HG02588 (cell line): ENCODE measurements around the gene ACAP2.
A peak's percentile ranks its signal among the peaks of the same experiment; 100 is the strongest.

Experiments used
- ATAC-seq: cut with Tn5 transposase; IDR thresholded peaks from one replicate; pipeline ENCODE4 v1.9.1; 2021; ENCODE audit warnings: mild to moderate bottlenecking, moderate library complexity; ENCODE audit not compliant: unreplicated experiment

The ACAP2 gene

GRCh38 chr3:195263193-195263924 lies 179.5 kb downstream of the ACAP2 start:
- no peak for ATAC-seq

DNA sequence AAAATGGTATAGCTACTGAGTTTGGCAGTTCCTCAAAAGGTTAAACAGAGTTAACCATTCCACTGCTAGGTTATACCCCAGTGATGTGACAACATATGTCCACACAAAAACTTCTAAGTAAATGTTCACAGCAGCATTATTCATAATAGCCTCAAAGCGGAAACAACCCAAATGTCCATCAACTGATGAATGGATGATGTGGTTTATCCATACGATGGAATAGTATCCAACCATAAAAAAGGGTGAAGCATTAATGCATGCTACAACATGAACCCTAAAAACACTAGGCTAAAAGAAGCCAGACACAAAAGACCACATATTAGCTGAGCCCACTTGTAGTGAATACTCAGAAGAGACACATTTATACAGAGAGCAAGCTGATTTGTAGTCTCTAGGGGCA lies 180.9 kb downstream of the ACAP2 start:
- no peak for ATAC-seq

- no peak for ATAC-seq
Measured at GRCh38 chr3:195260280-195260905, 182.4 kb downstream of the ACAP2 start.

- ATAC-seq: peak; percentile 71
Measured at GRCh38 chr3:195259475-195260279, 183.1 kb downstream of the ACAP2 start.

GRCh38 chr3:195259154-195259474 lies 183.7 kb downstream of the ACAP2 start:
- ATAC-seq: peak; percentile 4

- no peak for ATAC-seq
Measured at GRCh38 chr3:195258449-195259153, 184.2 kb downstream of the ACAP2 start.

DNA sequence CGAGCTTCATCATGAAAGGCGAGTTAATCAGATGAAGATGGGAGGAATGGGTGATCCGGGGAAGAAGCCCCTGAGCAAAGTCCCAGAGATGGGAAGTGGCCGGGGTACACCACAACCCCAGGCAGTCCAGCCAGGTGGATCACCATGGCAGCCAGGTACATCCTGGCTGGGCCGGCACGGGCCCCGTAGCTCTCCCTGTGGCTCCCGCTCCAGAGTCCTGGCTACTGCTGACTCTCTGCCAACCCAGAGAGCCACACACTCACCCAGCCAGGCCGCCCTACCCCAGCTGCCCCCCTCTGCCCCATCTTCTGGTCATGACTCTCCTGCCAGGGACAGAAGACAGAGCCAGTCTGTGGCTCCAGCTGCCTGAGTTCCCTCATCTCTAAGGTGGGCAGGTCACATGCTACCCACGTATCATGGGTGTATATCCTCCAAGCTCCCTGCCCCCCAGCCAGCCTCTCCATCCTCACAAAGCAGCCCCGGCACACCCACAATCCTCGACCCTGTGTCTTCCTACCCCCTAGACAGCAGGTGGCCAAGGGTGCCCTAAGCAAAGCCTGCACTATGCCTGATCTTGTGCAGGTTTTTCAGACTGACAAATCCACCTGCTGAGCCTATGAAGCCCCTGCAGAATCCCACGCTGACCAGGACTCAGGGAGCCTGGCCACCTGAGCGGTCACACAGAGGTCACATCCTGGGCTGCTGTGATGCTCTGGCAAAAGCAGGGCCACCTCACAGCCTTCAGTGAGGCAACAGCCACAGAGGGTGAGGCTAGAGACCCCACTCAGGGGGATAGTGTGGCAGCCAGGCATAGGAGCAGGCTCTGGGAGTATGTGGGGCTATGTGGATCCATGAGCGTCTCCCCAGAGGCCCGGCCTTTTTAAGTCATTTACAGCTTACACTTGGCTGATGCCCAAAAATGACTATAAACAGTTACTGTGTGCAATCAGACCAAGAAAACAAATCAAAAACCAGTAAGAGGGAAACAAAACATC lies 185.1 kb downstream of the ACAP2 start:
- no peak for ATAC-seq

GRCh38 chr3:195256639-195257453 lies 186.0 kb downstream of the ACAP2 start:
- no peak for ATAC-seq

DNA sequence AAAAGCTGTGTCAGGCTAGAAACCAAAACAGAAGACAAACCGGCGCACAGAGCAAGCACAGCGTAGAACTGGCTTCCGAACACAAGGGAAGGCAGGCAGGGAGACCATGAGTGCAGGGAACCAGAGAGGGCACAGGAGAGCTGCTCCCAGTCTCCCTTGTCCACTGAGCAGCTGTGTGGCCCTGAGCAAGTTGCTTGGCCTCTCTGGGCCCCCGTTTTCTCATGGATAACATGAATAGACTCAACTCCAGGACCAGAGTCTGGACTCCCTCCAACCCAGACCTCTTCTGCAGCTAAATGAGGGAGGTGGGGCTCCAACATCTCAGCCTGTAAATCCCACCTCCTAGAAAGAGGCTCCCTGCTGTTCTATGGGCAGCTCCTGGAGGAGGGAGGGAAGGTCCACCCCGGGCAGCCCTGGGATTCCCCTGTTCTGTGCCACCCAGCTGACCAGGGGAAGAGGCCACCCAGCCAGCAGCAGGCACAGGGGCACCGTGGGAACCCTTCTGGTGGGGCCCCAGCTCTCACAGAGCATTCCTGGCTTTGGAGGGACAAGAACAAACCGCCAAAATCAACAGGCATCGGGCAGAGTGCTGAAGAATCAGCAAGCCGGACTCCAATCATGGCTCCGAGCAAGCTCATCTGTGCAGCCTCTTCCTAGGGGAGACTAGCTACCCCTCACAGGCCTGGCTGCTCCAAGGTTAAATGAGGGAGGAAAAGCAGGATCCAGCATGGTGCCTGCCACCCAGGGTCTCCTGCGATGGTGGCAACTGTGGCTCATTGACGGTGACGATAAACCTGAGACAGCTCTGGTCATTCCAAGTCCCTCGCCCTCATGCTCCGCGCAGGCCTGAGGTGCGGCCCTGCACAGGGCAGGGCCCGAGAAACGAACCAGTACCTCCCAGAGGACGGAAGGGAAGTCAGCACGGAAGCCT lies 187.0 kb downstream of the ACAP2 start:
- ATAC-seq: no peak

DNA sequence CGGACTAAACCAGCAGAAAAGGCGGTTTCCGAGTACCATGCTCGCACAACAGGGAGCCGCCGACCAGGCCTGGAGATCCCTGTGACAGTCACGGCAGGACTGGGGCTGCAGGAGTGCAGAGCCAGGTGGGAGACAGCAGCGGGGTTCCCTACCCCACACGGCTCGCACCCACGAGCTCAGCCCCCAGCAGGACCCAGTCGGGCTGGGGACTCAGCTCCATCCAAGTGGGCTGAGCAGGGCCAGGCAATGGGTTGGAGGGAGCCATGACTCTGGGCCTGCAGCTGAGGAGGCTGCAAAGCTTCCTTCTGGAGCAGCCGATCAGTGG lies 187.7 kb downstream of the ACAP2 start:
- ATAC-seq: no peak

- ATAC-seq: no peak
Measured at GRCh38 chr3:195254454-195255175, 188.2 kb downstream of the ACAP2 start.

- ATAC-seq: no peak
Measured at GRCh38 chr3:195253923-195254432, 188.8 kb downstream of the ACAP2 start.

DNA sequence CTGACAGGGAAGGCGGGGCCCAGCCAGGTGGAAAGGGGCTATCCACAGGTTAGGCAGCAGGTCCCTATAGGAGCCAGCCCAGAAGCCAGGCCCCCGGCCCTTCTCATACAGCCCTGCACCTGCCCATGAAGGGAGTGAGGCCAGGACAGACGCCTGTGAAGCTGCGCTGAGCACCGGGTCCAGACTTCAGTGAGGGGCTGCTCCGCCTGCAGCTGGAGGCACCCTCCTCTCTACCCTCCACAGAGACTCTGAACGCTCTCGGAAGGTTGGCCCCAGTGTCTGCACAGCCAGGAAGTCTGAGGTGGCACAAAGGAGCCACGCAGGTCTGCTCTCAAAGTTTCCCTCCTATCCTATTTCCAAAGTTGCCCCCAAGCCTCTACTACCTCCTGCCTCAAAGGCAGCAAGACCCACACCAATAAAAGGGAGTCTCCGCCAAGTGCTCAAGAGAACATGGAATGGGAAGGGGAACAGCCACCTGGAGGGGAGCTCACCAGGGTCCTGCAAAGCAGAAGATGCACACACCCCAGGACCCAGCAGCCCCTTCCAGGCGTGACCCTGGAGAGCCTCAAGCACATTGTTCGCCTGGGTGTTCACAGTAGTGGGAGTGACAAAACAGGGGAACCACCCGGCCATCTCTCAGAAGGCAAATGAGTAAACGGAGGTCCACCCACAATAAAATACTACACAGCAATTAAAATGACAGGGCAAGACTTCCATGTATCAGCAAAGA lies 191.3 kb downstream of the ACAP2 start:
- ATAC-seq: no peak

DNA sequence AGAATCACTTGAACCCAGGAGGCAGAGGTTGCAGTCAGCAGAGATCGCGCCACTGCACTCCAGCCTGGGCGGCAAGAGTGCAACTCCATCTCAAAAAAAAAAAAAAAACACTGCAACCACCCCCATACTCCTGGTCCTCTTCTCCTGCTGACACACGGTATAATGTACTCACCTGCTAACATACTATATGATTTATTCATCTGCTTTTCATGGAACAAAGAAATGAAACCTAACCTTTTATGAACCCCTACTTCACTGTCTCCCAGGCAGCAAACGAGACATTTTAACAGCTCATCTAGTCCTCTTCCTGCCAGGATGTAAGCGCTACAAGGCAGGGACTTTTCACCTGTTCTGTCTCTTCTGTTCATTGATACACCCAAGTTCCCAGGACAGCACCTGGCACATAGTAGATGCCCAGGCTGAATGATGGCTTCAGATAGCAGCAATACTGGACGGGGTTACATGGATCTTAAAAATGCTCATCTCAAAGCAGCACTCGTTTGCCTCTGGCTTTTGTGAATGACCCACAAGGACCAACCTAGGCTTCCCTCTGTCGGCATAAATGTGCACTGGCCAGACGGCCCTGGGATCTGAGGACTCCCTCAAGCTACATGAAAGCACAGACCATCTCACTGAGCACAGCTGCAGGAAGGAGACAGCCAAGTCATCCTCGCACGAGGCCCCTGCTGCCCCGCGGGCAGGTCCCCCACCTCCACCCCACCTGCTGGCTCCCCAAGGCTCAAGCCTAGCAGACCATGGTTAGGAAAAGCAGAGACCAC lies 192.2 kb downstream of the ACAP2 start:
- no peak for ATAC-seq

DNA sequence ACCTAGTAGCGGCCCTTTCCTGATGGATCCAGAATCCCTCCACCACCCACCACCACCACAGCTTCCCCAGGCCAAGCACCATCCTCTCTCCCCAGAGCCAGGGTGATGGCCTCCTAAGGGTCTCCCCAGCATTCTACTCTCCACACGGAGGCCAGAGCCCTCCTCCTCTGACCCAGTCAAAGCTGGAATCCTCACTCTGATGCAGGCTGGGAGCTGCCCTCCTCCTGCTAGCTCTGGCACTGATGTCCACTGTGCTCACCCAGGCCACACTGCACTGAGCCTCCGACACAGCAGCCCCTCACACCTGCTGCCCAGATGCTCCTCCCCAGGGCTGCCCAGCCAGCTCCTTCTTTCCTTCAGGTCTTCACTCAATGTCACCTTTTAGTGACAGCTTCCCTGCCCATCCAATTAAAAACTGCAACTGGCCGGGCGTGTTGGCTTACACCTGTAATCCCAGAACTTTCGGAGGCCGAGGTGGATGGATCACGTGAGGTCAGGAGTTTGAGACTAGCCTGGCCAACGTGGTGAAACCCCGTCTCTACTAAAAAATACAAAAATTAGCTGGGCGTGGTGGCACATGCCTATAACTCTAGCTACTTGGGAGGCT lies 192.9 kb downstream of the ACAP2 start:
- no peak for ATAC-seq
